ENCODE measurements around the gene FILIP1.

GRCh38 chr6:75539136-75539535 lies 45.5 kb upstream of the FILIP1 start:
- no peak for TF ChIP-seq CREB1 (IDR thresholded peaks at IDR 0.05; ENCODE audit: low read depth)
- TF ChIP-seq EP300 (IDR thresholded peaks at IDR 0.05; ENCODE audit: borderline replicate concordance): no peak
- TF ChIP-seq MAX (IDR thresholded peaks at IDR 0.05): no peak
- no peak for TF ChIP-seq REST (IDR thresholded peaks at IDR 0.05; ENCODE audit: low read depth)
- TF ChIP-seq CEBPB (IDR thresholded peaks at IDR 0.05): no peak
- TF ChIP-seq EGR1 (IDR thresholded peaks at IDR 0.05): no peak
- no peak for TF ChIP-seq TAF1 (IDR thresholded peaks at IDR 0.05; ENCODE audit: low read depth)
- no peak for TF ChIP-seq FOXM1 (IDR thresholded peaks at IDR 0.05; ENCODE audit: borderline replicate concordance, low read depth)
- TF ChIP-seq TCF12 (IDR thresholded peaks at IDR 0.05; ENCODE audit: low read depth): no peak
- TF ChIP-seq USF1 (IDR thresholded peaks at IDR 0.05): no peak
